Left colon (tissue), 2 donors: ENCODE results near the gene GLI3. TPM values are rescaled to one million over a fixed set of nuclear protein-coding genes. Genes with fewer than 3 reads are reported as not detected.

Source experiments
- ATAC-seq: fragments of 200-7000 bp; cut with Tn5 transposase; one replicate; pipeline ENCODE4 v1.9.1; 2020; ENCODE audit warnings: mild to moderate bottlenecking, moderate library complexity
- DNase-seq, 2 donors: peaks; one replicate each; pipeline ENCODE4 v3.0.0-alpha.2; 2020
- intact Hi-C, 2 donors: fragments of 100-400 bp; cut with DNase I in 1 of 2; cut with micrococcal nuclease in 1 of 2; formaldehyde crosslinking; loops; one replicate each; pipeline versions ENCODE4 v1.11.2 to v1.14.0; 2022; cut with DNase I, micrococcal nuclease
- total RNA-seq, 2 donors: library from RNA; stranded (reverse); fragmentation: NEBNext Ultra II Directional; extraction: Animal tissue kit (Norgen Biotek cat#: 25700); gene quantifications; one replicate each; pipeline ENCODE4 v1.2.1, GENCODE V29; 2021
- donor health status: DM: no; HTN: no; CAD: no.
- donor health status: DM: yes; HTN: yes; CAD: no.

GLI3 gene
- total RNA-seq, 2 donors from 2014 or later = 2.2 to 8.2 TPM

- intact Hi-C loops = no loop called here
- no peak for ATAC-seq
- no peak for DNase-seq
Observed at GRCh38 chr7:42077271-42078135, 159.5 kb downstream of the GLI3 start.

- ATAC-seq (no peak), DNase-seq (no peak)
- intact Hi-C loops = no loop called here
Observed at GRCh38 chr7:42076870-42077269, 160.1 kb downstream of the GLI3 start.

GRCh38 chr7:42075418-42075817, 161.6 kb downstream of the GLI3 start:
- ATAC-seq (no peak), DNase-seq (no peak)
- intact Hi-C loops = no loop called here

GRCh38 chr7:42074076-42074475, 162.9 kb downstream of the GLI3 start:
- no peak for ATAC-seq
- DNase-seq = no peak
- intact Hi-C loops = no loop called here

GRCh38 chr7:42071372-42072261, 165.4 kb downstream of the GLI3 start:
- no peak for ATAC-seq
- DNase-seq = no peak
- intact Hi-C loops = no loop called here

- no peak for DNase-seq
- intact Hi-C loops = no loop called here
- no peak for ATAC-seq
Observed at GRCh38 chr7:42070068-42070467, 166.9 kb downstream of the GLI3 start.

- DNase-seq = no peak
- no peak for ATAC-seq
- intact Hi-C loops = no loop called here
Observed at GRCh38 chr7:42069590-42069989, 167.4 kb downstream of the GLI3 start.

GRCh38 chr7:42068554-42069280, 168.3 kb downstream of the GLI3 start:
- ATAC-seq = no peak
- intact Hi-C loops = no loop called here
- DNase-seq = no peak

GRCh38 chr7:42065942-42066341, 171.1 kb downstream of the GLI3 start:
- ATAC-seq = no peak
- no peak for DNase-seq
- intact Hi-C loops = no loop called here

- ATAC-seq (no peak), DNase-seq (no peak)
- intact Hi-C loops = no loop called here
Observed at GRCh38 chr7:42065015-42065414, 172.0 kb downstream of the GLI3 start.

- intact Hi-C loops = no loop called here
- no peak for ATAC-seq
- no peak for DNase-seq
Observed at GRCh38 chr7:42064534-42064933, 172.5 kb downstream of the GLI3 start.

GRCh38 chr7:42059275-42059674, 177.7 kb downstream of the GLI3 start:
- DNase-seq (no peak), ATAC-seq (no peak)
- intact Hi-C loops = no loop called here

- intact Hi-C loops = no loop called here
- DNase-seq (no peak), ATAC-seq (no peak)
Observed at GRCh38 chr7:42057331-42057730, 179.7 kb downstream of the GLI3 start.

GRCh38 chr7:42055171-42055570, 181.8 kb downstream of the GLI3 start:
- intact Hi-C loops = no loop called here
- no peak for DNase-seq
- ATAC-seq = no peak

GRCh38 chr7:42053834-42054233, 183.2 kb downstream of the GLI3 start:
- DNase-seq (no peak), ATAC-seq (no peak)
- intact Hi-C loops = no loop called here

- intact Hi-C loops = no loop called here
- DNase-seq (no peak), ATAC-seq (no peak)
Observed at GRCh38 chr7:42049761-42050160, 187.2 kb downstream of the GLI3 start.

- intact Hi-C loops = no loop called here
- DNase-seq (no peak), ATAC-seq (no peak)
Observed at GRCh38 chr7:42046483-42046882, 190.5 kb downstream of the GLI3 start.

- no peak for ATAC-seq
- intact Hi-C loops = no loop called here
- DNase-seq = no peak
Observed at GRCh38 chr7:42045961-42046360, 191.0 kb downstream of the GLI3 start.

GRCh38 chr7:42039921-42040320, 197.1 kb downstream of the GLI3 start:
- no peak for ATAC-seq
- no peak for DNase-seq
- intact Hi-C loops = no loop called here
